A673 (cell line): Measurements from ENCODE around the gene RPS6KA5.

Experiments used
- CTCF ChIP-seq: fragments of 300-800, 200-600 bp; sonication (generic); conservative IDR thresholded peaks from 2 replicates; pipeline ENCODE4 v1.5.1; 2017; ENCODE audit warnings: low read depth, mild to moderate bottlenecking, antibody characterized with exemption, low read length, moderate library complexity, mixed read lengths
- EZH2 ChIP-seq: fragments of 200-600 bp; sonication (generic); IDR thresholded peaks from 2 replicates; pipeline ENCODE4 v1.6.1; 2017; ENCODE audit warnings: borderline replicate concordance, low read depth, mild to moderate bottlenecking, mixed read lengths, antibody characterized with exemption, low read length; ENCODE audit not compliant: poor library complexity, severe bottlenecking

GRCh38 chr14:90827919-90828610, 232.4 kb downstream of the RPS6KA5 start:
- TF ChIP-seq CTCF: no peak
- TF ChIP-seq EZH2: no peak
